Lung microvascular endothelial cell (primary cell): ENCODE results near the gene BCAR3. TPM values are rescaled to one million over a fixed set of nuclear protein-coding genes. Genes with fewer than 3 reads are reported as not detected.

Source experiments
- DNase-seq, 2 donors: peaks; one replicate each; pipeline versions ENCODE4 v3.0.0 to v3.0.0-alpha.2; 2010; ENCODE audit warnings: low read depth in 2 of 2
- total RNA-seq: library from RNA; depleted of rRNA; stranded (reverse); fragments of >200 nt; gene quantifications from 2 replicates; pipeline ENCODE4 v1.2.1, GENCODE V29; 2014

Gene BCAR3
- 24.6 and 34.1 TPM in 2 replicates for total RNA-seq

DNA sequence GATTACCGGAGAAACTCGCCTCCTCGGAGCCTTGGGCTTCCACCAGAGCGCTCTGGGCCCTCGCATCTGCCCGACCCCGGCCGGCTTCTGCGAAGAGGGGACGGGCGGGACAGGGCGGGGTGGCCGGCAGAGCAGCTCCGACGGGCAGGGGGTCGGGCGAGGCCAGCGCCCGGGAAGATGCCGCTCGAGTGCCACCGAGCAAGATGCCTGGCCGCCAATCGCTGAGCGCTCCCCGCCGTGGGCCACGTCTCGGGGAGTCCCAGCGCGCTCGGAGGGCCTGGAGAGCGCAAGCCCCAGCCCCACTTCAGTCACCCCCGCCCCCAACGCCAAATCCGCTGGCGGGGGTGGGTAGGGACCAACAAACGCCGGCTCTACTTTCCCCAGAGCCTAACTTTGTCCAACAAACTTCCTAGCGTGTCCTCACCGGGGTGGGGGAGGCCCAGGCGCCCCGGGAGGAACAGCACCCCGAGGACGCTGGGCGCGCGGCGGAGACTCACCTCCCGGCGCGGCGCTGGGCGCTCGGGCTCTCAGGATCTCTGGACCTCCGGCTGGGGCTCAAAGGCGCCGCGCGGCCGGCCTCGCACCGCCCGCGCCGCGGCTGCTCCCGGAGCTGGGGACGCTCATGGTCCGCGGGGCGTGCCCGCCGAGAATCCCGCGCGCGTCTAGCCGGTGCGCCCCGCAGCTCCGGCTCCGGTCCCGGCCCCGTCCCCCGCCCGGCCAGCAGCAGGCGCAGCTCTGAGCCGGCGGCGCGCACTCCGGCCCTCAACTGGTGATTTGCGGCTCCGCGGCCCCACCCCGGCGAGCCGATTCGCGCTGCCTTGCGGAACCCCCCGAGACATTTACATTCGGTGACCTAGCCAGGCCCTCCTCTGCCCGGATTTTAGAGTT lies at the start of gene BCAR3:
Gene BCAR3 (minus strand): TSS at position 737 of the 888 bp plus-strand sequence. CDS start 6,907 bp downstream, outside the sequence.
- DNase-seq: peak; percentile 83 to 84

DNA sequence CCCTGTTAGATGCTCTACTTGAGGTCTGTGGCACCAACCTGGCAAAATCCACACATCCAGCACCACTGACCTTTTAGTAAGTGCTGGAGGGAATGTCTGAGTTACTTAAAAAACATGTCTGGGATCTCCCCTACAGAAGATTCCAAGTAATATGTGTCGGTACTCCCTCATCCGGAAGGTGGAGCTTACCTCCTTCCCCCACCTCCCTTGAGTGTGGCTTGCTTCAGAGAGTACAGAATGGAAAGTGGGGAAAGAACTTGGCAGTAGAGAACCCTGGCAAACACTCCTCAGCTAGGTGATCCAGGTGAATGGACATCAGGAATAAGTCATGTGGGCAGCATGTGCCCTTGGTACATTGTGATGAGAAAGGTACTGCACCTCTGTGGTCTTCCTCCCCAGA lies 49.0 kb upstream of the BCAR3 start:
- DNase-seq: no peak

DNA sequence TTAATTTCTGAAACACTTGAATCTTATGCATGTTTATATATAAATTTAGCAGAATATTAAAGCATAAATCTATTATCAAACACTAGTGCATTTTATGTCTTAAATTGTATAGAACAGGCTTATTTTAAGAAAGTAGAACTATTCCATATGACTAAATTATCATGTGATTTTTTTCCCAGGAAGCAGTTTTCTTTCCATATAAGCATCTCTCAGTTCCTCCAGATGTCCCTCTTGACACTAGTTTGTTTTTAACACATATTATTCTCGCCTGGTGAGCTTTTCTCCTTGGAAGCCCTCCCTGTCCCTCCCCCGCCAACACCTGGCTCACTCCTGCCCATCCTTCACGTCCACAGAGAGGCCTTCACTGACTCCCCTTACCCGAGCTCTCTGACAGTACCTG lies 48.3 kb upstream of the BCAR3 start:
- no peak for DNase-seq

DNA sequence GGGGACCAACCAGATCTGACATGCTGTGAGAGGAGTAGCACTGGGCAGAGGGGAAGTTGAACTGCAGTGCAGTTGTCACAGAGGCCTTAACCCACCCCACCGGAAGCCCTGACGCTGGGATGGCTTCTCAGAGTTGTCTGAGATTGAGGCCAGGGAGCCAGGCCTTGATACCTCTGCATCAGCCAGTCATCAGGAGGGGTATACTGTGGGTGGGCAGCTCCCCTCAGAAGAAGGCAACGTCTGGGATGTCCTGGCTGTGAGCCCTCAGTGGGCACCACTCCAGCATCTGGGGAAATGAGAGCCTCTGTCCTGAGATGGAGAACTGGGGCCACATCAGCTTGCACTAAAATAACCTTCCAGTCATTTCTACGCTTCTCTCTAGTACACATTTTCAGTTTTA lies 47.9 kb upstream of the BCAR3 start:
- no peak for DNase-seq

DNA sequence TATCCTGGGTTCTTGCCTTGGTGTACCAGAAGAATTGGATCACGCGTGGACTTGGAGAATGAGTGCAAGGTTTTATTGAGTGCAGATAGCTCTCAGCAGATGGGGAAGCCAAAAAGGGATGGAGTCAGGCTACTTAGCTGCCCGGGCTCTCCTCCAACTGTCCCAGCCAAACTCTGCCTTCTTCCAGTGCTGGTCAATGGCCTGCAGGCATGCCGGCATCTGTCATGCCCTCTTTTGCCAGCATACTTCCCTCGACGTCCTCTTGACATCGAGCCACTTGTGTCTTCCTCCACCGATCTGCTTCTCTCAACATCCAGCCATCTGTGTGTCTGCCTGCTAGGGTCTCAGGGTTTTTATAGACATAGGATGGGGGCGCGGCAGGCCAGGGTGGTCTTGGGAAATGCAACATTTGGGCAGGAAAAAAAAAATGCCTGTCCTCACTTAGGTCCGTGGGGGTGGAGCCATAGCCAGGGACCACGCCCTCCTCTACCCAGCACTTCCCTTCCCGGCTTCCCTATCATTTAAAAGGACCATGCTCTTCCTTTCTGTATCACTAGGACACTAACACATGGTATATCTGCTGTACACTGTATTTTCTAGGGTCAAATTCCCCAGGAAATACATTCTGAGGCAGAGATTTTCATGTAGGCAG lies 47.0 kb upstream of the BCAR3 start:
- DNase-seq: no peak

DNA sequence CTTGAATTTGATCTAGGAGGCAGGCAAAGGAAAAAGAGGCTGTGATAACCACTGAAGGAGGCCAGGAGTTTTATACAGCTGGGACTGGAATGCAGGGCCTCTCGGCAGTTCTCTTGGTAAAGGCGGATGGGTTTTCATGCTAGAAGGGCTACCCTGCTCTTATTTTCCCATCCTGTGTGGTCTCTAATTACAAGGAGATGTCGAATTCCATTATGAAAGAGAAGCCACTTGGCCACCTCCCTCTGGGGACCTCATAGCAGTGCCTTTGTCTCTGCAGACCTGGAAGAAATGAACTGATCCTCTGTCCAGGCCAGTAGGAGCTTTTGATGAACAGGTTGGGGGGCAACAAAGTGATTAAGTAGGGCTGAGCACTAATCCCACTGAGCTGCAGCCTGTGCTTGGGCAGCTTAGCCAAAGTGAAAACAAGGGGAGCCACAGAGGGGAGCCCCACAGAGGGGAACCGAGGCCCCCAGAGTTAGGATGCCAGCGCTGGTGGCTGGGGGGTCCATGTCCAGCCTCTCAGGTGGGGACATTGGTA lies 42.2 kb upstream of the BCAR3 start:
- no peak for DNase-seq

DNA sequence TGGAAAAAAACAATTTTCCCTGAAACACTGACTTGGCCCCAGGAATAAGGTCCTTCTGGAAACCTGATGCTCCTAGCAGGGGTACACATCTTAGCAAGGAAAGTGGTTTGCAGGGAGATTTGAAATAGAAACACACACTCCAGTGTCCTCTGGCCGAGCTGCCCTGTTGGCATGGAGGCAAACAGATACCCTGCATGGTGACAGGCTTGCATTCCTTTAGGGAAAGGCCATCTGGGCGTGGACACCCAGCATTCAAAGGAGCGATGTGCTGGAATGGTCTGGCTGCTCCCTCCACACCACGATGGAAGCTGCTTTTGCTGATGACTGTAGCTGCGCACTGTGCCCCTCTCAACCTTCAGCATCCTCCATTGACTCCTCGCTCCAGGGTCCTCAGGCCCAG lies 41.5 kb upstream of the BCAR3 start:
- no peak for DNase-seq

DNA sequence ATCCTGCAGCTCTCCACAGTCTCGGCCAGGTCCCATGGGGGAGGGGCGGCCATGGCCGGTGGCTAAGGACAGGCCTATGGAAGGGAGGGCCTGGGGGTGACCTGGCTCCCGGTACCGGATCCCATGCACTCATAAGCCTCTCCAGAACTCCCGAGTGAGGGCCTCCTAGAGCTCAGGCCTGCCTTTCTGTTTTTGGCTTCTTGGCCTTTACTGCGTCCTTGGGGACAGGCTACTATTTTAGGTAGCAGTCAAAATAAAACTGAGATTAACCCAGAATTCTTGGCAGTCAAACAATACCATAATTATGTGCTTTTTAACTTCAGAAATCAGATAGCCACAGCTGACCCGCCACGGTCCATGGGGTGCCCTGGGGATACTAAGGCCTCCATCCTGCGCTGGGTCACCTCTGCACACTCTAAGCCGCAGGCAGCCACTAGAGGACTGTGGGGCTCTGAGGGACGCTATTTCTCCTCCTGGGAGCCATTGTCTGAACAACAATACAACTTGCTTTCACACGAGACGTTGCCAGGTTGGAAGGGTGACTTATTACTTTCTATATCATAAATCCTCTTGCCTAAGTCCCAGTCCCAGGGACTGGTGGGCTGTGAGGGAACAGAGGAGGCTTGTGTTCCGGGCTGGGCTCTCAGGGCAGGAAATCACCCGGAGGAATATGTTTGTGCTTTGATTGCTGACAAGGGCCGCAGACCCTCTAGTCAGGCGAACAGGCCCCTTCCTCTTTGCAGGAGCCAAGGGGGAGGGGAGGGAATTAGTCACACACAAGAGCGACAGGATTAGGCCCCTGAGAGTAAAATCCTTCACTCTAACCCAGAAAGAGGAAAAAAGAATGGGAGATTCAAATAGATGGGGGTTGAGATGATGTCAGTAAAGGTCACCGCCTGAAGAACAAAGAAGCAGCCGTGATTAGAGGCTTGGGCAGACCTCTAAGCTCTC lies 40.7 kb upstream of the BCAR3 start:
- DNase-seq: peak; percentile 37 to 62

DNA sequence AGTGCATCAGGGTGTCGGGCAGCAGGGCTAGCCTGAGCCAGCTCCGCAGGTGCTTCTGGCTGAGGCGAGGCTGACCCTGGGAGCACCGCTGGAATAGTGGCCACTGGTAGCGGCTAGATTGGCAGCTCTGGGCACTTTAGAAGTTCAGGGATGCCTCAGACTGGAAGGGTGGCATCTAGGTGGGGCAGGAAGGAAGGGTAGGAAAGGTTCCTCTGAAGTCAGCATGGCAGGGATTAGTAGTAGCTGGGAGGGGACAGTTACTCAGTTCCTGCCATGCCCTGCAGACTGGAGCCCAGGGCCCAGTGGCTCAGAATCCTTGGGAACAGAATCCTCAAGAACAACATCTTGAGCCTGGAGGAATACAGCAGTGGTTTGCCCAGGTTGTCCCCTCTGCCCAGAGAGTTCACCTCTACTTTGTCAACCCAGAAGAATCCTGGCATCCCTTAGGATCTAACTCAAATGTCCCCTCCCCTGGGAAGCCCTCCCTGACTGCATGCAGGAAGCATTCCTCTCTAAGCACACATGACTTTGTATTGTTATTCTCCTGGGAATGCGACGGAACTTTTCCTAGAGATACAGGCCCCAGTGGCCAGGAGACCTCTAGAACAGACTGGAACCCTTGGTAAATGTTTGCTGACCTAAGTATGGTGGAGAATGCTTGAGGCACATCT lies 39.5 kb upstream of the BCAR3 start:
- no peak for DNase-seq

DNA sequence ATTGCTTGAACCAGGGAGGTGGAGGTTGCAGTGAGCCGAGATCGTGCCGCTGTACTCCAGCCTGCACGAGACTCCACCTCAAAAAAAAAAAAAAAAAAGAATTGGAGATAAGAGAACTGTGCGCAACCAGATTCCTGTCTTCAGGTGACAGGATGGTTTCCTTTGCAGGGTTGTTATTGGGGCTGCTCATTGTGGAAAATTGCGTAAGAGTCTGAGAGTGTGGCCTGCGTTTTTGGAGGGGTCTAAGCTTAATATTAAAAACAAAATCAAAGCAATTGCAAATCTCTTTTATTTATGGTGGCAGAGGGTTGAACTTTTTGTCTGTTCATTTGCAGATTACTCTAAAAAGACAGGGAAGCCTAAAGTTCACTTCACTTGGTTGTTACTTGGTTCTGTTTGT lies 36.0 kb upstream of the BCAR3 start:
- no peak for DNase-seq

DNA sequence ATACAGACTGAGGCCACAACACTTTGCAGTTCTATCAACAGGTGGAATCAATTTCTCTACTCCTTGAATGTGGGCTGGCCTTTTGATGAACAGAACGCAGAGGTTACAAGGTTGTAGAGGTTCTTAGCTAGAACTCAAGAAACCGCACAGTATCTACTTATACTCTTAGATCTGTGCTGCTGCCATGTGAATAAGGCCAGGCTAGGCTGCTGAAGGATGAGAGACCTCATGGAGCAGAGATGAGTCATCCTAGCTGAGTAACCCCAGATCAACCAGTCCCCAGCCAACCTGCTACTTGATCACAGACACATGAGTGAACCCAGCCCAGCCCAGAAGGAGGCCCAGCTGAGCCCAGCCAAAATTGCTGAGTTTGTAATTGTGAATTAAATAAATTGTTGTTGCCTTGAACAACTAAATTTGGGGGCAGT lies 35.3 kb upstream of the BCAR3 start:
- DNase-seq: peak in 1 of 2 donors; percentile 28

DNA sequence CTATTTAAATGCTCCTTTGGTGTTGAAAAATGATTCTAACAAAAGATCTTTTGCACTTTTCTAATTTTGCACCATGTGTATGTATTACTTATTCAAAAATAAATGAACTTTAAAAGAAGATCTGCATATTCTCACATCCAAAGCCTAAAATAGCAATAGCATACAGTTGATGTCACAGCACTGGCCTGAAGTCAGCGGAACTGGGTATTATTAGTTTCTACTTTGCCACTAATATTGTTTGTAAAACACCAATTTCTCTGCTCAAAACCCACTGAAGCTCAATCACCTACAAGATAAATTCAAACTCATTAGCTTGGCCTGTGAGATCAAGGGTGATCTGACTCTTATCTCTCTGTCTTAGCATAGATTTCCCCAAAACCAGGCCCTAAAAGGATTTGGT lies 34.5 kb upstream of the BCAR3 start:
- DNase-seq: no peak

DNA sequence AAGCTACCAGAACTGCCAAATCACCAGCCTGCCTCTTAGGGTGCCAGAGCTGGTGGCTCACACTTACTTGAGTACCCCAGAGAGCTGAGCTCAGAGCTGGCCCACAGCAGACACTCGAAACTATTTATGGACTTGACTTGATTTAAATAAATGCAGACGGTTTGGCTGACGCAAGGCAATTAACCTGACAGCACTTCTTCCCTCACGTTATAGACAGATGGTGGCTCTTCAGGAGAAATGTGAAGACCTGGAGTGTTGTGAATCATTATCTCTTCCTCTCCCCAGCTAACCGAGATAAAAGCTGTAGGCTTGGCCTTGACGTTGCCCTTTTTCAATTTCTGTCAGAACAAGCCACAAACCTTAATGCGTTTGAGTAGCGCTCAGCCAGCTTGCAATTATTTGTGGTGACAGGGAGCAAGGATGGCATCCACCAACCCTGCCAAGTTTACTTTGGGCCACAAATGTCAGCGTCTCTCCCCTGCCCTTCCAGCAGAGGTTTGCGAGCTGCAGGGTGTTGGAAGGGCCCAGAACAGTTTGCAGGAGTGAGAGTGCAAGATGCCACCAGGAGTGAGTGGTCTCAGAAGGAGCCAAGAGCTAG lies 34.0 kb upstream of the BCAR3 start:
- no peak for DNase-seq

DNA sequence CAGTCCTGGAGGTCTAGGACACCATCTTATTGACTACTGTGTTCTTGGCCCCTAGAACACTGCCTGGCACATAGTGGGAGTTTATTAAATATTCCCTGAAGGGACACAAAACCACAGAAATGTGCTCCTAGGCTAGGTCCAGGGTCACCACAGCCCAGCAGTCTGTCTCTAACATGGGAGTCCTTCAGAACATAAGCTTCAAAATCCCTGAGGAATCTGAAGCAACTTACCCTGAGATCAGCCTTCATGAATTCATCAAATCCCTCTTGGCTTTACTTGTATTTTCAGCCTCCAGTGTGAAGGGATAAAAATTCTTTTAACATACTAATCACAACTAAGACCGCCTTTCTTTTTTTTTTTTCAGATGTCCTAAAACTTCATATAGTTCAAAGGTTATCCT lies 32.7 kb upstream of the BCAR3 start:
- DNase-seq: no peak

DNA sequence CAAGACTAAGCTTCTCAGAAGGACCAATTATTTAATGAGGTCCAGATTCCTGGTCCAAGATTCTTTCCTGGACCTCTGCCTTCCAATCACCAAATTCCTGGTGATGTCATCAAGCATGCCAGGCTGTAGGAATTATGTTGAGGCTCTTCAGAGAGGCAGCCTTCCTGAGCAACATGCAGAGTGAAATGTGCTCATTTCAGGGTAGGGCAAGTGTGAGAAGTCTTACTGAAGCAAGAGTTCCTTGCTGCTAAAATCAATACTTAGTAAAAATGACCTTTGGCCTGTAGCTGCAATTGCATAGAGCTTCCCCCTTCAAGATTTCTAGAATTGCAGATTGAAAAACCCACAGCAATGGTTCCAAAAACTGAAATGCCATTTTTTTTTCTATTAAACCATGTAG lies 31.7 kb upstream of the BCAR3 start:
- no peak for DNase-seq

DNA sequence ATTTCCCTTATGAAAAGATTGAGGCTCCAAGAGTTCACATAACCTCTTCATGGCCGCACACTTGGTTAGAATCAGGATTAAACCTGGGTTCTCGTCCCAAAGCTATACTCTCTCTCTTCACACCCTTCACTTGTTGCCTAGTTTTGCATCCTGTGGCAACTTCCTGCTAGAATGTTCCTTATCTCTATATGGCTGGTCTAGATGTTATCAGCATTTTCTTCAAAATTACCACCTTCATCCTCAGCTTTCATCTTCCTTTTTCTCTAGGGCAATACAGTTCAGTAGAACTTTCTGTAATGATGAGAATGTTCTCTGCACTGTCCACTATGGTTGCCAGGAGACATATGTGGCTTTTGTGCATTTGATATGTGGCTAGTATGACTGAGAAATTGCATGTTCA lies 31.1 kb upstream of the BCAR3 start:
- no peak for DNase-seq

DNA sequence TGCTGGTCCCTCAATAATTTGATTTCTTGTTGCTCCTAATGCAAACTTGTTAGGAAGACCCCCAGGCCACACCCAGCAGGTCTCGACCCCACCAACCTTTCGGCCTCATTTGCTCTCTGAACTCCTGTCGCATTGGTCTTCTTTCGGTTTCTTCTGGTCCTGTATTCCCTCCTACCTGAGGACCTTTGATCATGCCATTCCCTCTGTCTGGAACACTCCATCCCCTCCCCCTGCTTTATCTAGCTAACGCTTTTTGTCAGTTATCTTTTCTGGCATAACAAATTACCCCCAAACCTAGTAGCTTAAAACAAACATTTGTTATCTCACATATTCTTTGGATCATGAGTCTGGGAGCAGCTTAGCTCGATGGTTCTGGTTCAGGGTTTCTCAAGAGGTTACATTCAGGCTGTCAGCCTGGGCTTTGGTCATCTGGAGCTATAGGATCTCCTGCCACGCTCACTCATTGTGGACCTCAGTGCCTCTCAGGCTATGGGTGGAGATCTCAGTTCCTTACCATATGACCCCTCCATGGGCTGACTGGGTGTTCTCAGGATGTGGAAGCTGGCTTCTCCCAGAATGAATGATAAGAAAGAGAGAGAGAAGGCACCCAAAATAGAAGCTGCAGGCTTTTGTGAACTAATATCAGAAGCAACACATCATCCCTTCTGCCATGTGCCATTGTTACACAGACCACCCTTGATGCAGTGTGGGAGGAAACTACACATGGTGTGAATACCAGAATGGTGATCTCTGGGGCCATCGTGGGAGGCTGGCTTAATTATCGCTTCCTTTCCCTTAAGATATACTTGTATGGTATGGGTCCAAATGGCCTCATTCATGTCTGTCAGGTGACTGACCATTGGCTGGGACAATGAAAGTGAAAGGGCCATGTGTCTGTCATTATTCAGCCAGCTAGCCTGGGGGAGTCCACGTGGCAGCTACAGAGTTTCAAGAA lies 29.1 kb upstream of the BCAR3 start:
- no peak for DNase-seq

DNA sequence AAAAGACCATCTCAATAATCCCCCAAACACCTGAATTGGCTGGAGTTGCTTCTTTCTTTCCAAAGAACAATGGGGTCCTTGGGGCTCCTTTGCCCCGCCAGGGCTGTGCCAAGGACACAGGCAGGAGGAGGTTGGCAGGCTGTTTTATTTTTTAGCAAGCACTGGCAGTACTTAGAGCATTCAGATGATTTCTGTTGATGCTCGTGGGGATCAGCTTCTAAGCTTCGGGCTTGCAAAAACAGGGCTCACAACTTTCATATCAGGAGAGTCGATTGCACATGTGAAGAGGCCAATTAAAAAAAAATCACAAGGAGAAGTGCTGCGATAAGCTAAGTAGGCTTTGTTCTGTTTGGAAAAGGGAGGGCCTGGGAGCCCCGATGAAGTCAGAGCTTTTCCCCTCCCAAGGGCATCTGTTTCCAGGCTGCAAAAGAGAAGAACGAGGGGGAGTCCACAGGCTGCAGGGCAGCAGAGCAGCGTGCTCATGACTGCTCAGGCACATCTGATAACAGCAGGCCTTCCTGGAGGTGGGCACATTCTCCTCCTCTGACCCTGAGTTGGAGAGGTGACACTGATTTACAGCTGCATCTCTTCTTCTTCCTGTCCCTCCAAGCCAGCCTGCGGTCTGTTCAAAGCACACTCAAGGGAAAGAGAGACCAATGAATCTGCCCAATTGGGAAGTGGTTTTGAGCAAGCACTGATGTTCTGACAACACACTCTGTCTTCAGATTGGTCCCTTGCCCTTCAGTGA lies 27.3 kb upstream of the BCAR3 start:
- peak in 1 of 2 donors; percentile 44 for DNase-seq

DNA sequence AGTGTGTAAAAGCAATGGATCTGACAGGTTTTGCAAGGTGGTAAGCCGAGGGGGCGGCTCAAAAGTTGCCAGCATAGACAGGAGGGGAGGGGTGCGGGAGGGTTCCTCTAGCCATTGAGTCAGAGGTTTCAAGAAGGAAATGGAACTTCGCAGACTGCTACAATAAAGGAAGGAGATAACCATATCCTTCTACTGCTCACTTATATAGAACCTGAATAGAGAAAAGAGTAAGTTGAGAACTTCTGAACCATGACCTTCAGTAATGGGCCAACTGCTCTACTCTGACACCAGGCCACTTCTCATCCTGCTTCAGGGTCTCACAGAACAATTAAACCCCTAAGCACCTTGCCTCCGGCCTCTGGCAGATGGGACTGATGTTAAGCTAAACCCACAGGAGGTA lies 26.3 kb upstream of the BCAR3 start:
- DNase-seq: no peak
